GM19324 (cell line): ENCODE data around the gene ALG11.
"Not testable (repeated sequence)": the region's sequence is repeated elsewhere in the genome, so short reads cannot be mapped to it uniquely, and the experiment has no call there.

Experiments
- ATAC-seq: cut with Tn5 transposase; IDR thresholded peaks from one replicate; pipeline ENCODE4 v1.9.1; 2021; ENCODE audit warnings: mild to moderate bottlenecking, moderate library complexity; ENCODE audit not compliant: unreplicated experiment, low FRiP score

The ALG11 gene

DNA sequence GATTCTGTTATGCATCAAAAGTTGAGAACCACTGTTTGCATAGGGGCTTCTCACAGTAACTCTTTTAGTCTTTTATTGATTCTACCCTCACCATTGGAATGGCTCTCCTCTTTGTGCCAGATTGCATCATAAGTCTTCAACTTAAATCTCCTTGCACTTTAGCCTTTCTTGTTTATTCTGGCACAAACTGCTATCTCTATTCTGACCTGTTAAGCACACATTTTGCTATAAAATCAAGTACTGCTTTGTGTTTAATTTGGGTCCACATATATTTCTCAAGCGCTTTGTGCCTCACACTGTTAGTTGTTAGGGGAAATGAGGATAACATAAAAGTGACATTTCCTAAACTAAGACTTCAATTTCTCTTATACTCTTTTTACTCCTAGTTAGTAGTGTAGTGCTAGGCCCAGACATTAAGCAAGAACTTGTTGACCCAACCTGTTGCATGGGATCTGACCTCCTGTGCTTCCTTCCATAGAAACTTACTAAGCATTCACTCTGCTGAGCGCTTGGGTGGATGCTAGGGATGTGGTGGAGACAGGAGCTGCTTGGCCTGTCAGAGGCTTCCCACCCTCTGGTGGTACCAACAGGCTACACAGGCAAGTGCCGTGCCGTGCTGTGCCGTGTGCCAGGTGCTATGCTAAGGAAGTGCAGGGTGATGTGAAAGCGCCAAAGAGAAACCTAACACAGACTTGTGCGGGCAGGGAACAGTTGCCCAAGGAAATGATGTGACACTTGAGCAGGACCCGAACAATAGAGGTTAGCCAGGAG is 13.5 kb downstream of the ALG11 start:
- ATAC-seq = no peak

DNA sequence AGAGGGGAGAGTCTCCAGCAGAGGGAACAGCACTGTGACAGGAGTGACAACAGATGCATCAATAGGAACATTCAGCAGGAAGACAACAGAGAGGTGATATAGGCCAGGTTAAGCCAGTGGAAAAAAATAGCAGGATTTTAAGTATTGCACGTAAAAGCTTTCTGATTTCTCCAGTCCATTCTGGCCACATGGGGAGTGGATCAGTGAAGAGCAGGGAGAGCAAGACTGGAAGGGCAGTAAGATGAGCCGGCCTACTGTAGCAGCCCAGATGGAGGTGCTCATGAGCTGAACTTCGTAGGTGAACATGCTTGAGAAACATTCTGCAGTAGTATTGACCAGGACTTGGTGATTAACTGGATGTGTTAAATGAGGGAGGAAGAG is 14.0 kb downstream of the ALG11 start:
- ATAC-seq = no peak

GRCh38 chr13:52027832-52028231 is 15.6 kb downstream of the ALG11 start:
- ATAC-seq = no peak

GRCh38 chr13:52029569-52029968 is 17.4 kb downstream of the ALG11 start:
- no peak for ATAC-seq

DNA sequence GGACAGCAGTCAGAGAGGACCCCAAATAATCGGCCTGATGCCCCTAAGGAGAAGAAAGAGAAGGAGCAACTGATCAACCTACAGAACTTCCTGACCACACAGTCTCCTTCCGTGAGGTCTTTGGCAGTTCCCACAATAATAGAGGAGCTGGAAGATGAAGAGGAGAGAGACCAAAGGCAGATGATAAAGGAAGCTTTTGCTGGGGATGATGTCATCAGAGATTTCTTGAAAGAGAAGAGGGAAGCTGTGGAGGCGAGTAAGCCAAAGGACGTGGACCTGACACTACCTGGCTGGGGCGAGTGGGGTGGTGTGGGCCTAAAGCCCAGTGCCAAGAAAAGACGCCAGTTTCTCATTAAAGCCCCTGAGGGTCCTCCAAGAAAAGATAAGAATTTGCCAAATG is 18.2 kb downstream of the ALG11 start:
- ATAC-seq = not testable (repeated sequence)

DNA sequence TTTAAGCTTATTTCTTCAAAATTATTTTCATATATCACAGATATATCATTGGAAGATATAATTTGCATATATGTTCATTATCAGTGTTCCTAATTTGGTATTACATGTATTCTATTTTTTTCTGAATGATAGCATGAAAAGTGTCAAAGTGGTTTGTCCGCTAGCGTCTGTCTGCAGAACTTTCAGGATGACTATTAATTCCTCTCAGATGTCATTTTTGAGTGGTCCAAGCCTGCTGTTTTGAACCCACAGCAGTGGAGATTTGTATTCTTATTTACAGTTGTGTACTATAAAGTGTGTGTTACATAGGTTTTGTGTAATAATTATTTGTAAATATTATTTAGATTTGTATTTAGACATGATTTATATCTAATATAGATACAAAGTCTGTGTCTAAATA is 20.8 kb downstream of the ALG11 start:
- ATAC-seq = no peak

DNA sequence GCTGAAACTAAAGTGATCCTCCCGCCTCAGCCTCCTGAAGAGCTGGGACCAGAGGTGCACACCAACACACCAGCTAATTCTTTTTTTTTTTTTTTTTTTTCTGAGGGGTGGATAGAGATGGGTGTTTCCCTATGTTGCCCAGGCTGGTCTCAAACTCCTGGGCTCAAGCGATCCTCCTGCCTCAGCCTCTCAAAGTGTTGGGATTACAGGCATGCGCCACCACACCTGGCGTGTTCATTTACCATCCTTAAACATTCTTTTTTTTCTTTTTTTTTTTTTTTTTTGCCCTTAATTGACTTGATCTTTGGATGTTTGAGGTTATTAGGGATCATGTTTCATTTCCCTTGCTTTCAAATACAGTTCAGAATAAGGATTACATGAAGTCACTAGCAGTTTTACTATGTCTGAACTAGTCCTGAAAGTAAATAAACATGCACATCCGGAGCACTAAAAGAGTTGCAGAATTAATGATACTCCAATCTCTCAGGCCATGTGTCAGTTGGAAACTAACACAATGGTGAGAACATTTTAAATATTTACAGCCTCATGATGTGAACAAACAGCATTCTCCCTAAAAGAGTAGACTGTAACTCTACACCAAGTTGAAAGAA is 22.5 kb downstream of the ALG11 start:
- no peak for ATAC-seq

- no peak for ATAC-seq
Observed at GRCh38 chr13:52036037-52036436, 23.8 kb downstream of the ALG11 start.

DNA sequence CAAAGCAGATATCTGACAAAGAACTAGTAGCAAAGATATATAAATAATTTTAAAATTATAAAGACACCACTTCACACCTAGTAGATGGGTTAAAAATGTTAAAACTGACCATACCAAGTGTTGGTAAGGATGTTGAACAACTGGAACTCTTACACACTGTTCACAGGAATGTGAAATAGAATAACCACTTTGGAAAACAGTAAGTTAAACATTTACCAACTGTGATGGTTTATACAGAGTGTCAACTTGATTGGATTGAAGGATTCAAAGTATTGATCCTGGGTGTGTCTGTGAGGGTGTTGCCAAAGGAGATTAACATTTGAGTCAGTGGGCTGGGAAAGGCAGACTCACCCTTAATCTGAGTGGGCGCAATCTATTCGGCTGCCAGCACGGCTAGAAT is 31.5 kb downstream of the ALG11 start:
- ATAC-seq = no peak

DNA sequence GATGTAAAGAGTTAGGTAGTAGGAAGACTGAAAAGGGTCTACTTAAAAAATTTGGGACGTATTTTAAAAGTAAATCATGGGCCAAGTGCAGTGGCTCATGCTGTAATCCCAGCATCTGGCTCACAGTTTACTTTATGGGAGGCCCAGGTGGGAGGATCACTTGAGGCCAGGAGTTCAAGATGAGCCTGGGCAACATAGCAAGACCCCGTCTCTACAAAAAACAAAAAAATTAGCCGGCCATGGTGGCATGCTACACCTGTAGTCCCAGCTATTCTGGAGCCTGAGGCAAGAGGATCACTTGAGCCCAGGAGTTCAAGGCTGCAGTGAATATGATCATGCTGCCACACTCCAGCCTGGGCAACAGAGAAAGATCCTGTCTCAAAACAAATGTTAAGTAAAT is 35.3 kb downstream of the ALG11 start:
- no peak for ATAC-seq

GRCh38 chr13:52048516-52048915 is 36.3 kb downstream of the ALG11 start:
- no peak for ATAC-seq

GRCh38 chr13:52051400-52051799 is 39.2 kb downstream of the ALG11 start:
- ATAC-seq = no peak

- no peak for ATAC-seq
Observed at GRCh38 chr13:52053460-52053859, 41.3 kb downstream of the ALG11 start.

- not testable (repeated sequence) for ATAC-seq
Observed at GRCh38 chr13:52061064-52061463, 48.9 kb downstream of the ALG11 start.

DNA sequence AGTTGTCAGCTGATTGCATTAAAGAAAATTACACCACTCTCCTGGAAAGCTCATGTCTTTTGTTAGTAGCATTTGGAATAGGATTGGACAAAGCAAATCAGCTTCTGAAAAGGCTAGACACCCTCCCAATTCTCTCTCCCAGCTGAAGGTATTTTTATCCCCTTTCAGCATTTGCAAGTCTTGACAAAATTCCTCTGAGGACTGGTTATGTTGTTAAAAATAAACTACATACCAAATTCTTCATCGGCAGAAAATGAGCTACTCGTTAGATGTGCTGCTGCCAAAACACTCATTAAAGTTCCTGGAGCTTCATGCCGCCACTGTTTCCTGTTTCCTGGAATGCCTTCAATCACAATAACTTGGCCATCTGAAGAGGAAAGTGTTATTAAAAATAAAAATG is 49.4 kb downstream of the ALG11 start:
- no peak for ATAC-seq

- ATAC-seq = no peak
Observed at GRCh38 chr13:52067237-52067636, 55.0 kb downstream of the ALG11 start.

- no peak for ATAC-seq
Observed at GRCh38 chr13:52070929-52071523, 58.8 kb downstream of the ALG11 start.
